Activated T-helper 2 cell treated with anti-CD3 and anti-CD28 coated beads, Interferon-gamma antibody, Interleukin-2, Interleukin-4, amounts not matched to agents 10 μg/mL and 5 μg/mL and 100 μg/mL, durations not matched to agents 14 hours and 24 hours and 36 hours (primary cell): ENCODE results near the gene ZFTA. TPM values are rescaled to one million over a fixed set of nuclear protein-coding genes. Genes with fewer than 3 reads are reported as not detected.
"Not testable (repeated sequence)": the region's sequence is repeated elsewhere in the genome, so short reads cannot be mapped to it uniquely, and the experiment has no call there.

Source experiments
- DNase-seq: peaks from one replicate; pipeline ENCODE4 v3.0.0; 2021; ENCODE audit warnings: low spot score
- H3K27ac Mint-ChIP-seq: one replicate; pipeline ENCODE4 v1.8.0; 2021; ENCODE audit warnings: mixed read lengths
- H3K27me3 Mint-ChIP-seq: one replicate; pipeline ENCODE4 v1.8.0; 2021; ENCODE audit warnings: low read depth, mixed read lengths
- H3K36me3 Mint-ChIP-seq: one replicate; pipeline ENCODE4 v1.8.0; 2021; ENCODE audit warnings: low read depth, mixed read lengths
- H3K4me1 Mint-ChIP-seq: one replicate; pipeline ENCODE4 v1.8.0; 2021; ENCODE audit warnings: low read depth, mixed read lengths
- H3K4me3 Mint-ChIP-seq: one replicate; pipeline ENCODE4 v1.8.0; 2021; ENCODE audit warnings: low read depth, mild to moderate bottlenecking, moderate library complexity, mixed read lengths
- H3K9me3 Mint-ChIP-seq: one replicate; pipeline ENCODE4 v1.8.0; 2021; ENCODE audit warnings: mixed read lengths
- intact Hi-C: fragments of 100-400 bp; cut with micrococcal nuclease; formaldehyde crosslinking; loops from one replicate; pipeline ENCODE4 v1.15.1; 2023
- total RNA-seq: library from RNA; stranded (reverse); gene quantifications from 2 replicates; pipeline ENCODE4 v1.2.3, GENCODE V29; 2022

The ZFTA gene
- total RNA-seq, 1 donor from 2014 or later: 7.0 TPM

GRCh38 chr11:63802637-63803414 lies 34.3 kb upstream of the ZFTA start:
- no peak overlapping the region for H3K4me3 Mint-ChIP-seq
- no peaks in the 10 kb centered on the region for H3K9me3 Mint-ChIP-seq
- peaks cover 2% of the 10 kb centered on the region for H3K27me3 Mint-ChIP-seq
- no peak overlapping the region for H3K27ac Mint-ChIP-seq
- H3K36me3 Mint-ChIP-seq: no peaks in the 10 kb centered on the region
- no peak for DNase-seq
- no peaks in the 10 kb centered on the region for H3K4me1 Mint-ChIP-seq
- intact Hi-C loops: no loop called here

- no peak overlapping the region for H3K4me3 Mint-ChIP-seq
- H3K36me3 Mint-ChIP-seq: no peaks in the 10 kb centered on the region
- H3K27ac Mint-ChIP-seq: no peak overlapping the region
- intact Hi-C loops: no loop called here
- H3K9me3 Mint-ChIP-seq: no peaks in the 10 kb centered on the region
- peaks cover 2% of the 10 kb centered on the region for H3K27me3 Mint-ChIP-seq
- H3K4me1 Mint-ChIP-seq: no peaks in the 10 kb centered on the region
- no peak for DNase-seq
Measured at GRCh38 chr11:63800921-63801320, 32.3 kb upstream of the ZFTA start.

- H3K36me3 Mint-ChIP-seq: no peaks in the 10 kb centered on the region
- intact Hi-C loops: no loop called here
- peaks cover 2% of the 10 kb centered on the region for H3K27me3 Mint-ChIP-seq
Measured at GRCh38 chr11:63795066-63795465, 26.5 kb upstream of the ZFTA start.

GRCh38 chr11:63793161-63793560 lies 24.6 kb upstream of the ZFTA start:
- H3K36me3 Mint-ChIP-seq: no peaks in the 10 kb centered on the region
- no peaks in the 10 kb centered on the region for H3K4me1 Mint-ChIP-seq
- intact Hi-C loops: no loop called here
- DNase-seq: no peak
- no peak overlapping the region for H3K27ac Mint-ChIP-seq
- H3K4me3 Mint-ChIP-seq: no peak overlapping the region
- H3K9me3 Mint-ChIP-seq: peaks cover 19% of the 10 kb centered on the region
- H3K27me3 Mint-ChIP-seq: peaks cover 2% of the 10 kb centered on the region

More at GRCh38 chr11:63795066-63795465, 26.5 kb upstream of the ZFTA start:
- H3K9me3 Mint-ChIP-seq: peaks cover 19% of the 10 kb centered on the region
- DNase-seq: no peak
- no peak overlapping the region for H3K4me3 Mint-ChIP-seq
- H3K27ac Mint-ChIP-seq: no peak overlapping the region
- no peaks in the 10 kb centered on the region for H3K4me1 Mint-ChIP-seq

GRCh38 chr11:63791495-63792167 lies 23.1 kb upstream of the ZFTA start:
- peaks cover 2% of the 10 kb centered on the region for H3K27me3 Mint-ChIP-seq
- H3K27ac Mint-ChIP-seq: no peak overlapping the region
- intact Hi-C loops: no loop called here
- H3K9me3 Mint-ChIP-seq: peaks cover 19% of the 10 kb centered on the region
- H3K36me3 Mint-ChIP-seq: no peaks in the 10 kb centered on the region
- no peak overlapping the region for H3K4me3 Mint-ChIP-seq
- H3K4me1 Mint-ChIP-seq: no peaks in the 10 kb centered on the region
- DNase-seq: no peak

GRCh38 chr11:63785823-63786222 lies 17.2 kb upstream of the ZFTA start:
- peaks cover 10% of the 10 kb centered on the region for H3K27me3 Mint-ChIP-seq
- intact Hi-C loops: no loop called here

GRCh38 chr11:63783925-63784592 lies 15.5 kb upstream of the ZFTA start:
- Mint-ChIP-seq H3K9me3 (no peaks in the 10 kb centered on the region), H3K4me3 (no peak overlapping the region), H3K36me3 (no peaks in the 10 kb centered on the region), H3K27ac (no peak overlapping the region), H3K27me3 (peaks cover 13% of the 10 kb centered on the region), H3K4me1 (peaks cover 6% of the 10 kb centered on the region)
- intact Hi-C loops: no loop called here
- DNase-seq: no peak

More at GRCh38 chr11:63785823-63786222, 17.2 kb upstream of the ZFTA start:
- Mint-ChIP-seq H3K36me3 (no peaks in the 10 kb centered on the region), H3K27ac (no peak overlapping the region), H3K4me3 (no peak overlapping the region), H3K4me1 (peaks cover 6% of the 10 kb centered on the region), H3K9me3 (no peaks in the 10 kb centered on the region)
- DNase-seq: no peak

- no peak overlapping the region for H3K4me3 Mint-ChIP-seq
- H3K4me1 Mint-ChIP-seq: peaks cover 6% of the 10 kb centered on the region
- H3K9me3 Mint-ChIP-seq: no peaks in the 10 kb centered on the region
Measured at GRCh38 chr11:63782749-63783148, 14.2 kb upstream of the ZFTA start.

GRCh38 chr11:63779039-63779438 lies 10.5 kb upstream of the ZFTA start:
- intact Hi-C loops: no loop called here
- H3K9me3 Mint-ChIP-seq: no peaks in the 10 kb centered on the region
- no peaks in the 10 kb centered on the region for H3K4me1 Mint-ChIP-seq
- H3K36me3 Mint-ChIP-seq: no peaks in the 10 kb centered on the region
- H3K4me3 Mint-ChIP-seq: no peak overlapping the region
- no peak for DNase-seq
- no peak overlapping the region for H3K27ac Mint-ChIP-seq
- peaks cover 20% of the 10 kb centered on the region for H3K27me3 Mint-ChIP-seq

More at GRCh38 chr11:63782749-63783148, 14.2 kb upstream of the ZFTA start:
- Mint-ChIP-seq H3K36me3 (no peaks in the 10 kb centered on the region), H3K27me3 (peaks cover 17% of the 10 kb centered on the region), H3K27ac (no peak overlapping the region)
- intact Hi-C loops: no loop called here
- DNase-seq: no peak

GRCh38 chr11:63775191-63775590 lies 6.6 kb upstream of the ZFTA start:
- peaks cover 4% of the 10 kb centered on the region for H3K4me1 Mint-ChIP-seq
- H3K27ac Mint-ChIP-seq: no peak overlapping the region
- no peaks in the 10 kb centered on the region for H3K9me3 Mint-ChIP-seq
- intact Hi-C loops: no loop called here
- no peak for DNase-seq
- peaks cover 44% of the 10 kb centered on the region for H3K27me3 Mint-ChIP-seq
- H3K4me3 Mint-ChIP-seq: no peak overlapping the region
- no peaks in the 10 kb centered on the region for H3K36me3 Mint-ChIP-seq

- H3K36me3 Mint-ChIP-seq, H3K27ac Mint-ChIP-seq, H3K9me3 Mint-ChIP-seq, H3K4me3 Mint-ChIP-seq, intact Hi-C loops, DNase-seq: not testable (repeated sequence)
- H3K27me3 Mint-ChIP-seq: peaks cover 41% of the 10 kb centered on the region
- peaks cover 12% of the 10 kb centered on the region for H3K4me1 Mint-ChIP-seq
Measured at GRCh38 chr11:63771741-63772318, 3.3 kb upstream of the ZFTA start.

GRCh38 chr11:63770763-63771162 lies 2.2 kb upstream of the ZFTA start:
- Mint-ChIP-seq H3K9me3 (no peaks in the 10 kb centered on the region), H3K27ac (no peak overlapping the region), H3K4me1 (peaks cover 12% of the 10 kb centered on the region), H3K27me3 (peaks cover 35% of the 10 kb centered on the region), H3K36me3 (no peaks in the 10 kb centered on the region), H3K4me3 (no peak overlapping the region)
- DNase-seq: no peak
- intact Hi-C loops: no loop called here
